ENCODE measurements around the gene FAM76A.

- TF ChIP-seq CTCF (IDR thresholded peaks at IDR 0.05) (no peak), POLR2A (IDR thresholded peaks at IDR 0.05) (no peak)
These were observed 44.6 kb downstream of the FAM76A start for GRCh38 chr1:27770293-27770830.
